ENCODE measurements around the gene CA6. TPM values are rescaled to one million over a fixed set of nuclear protein-coding genes. Genes with fewer than 3 reads are reported as not detected.
"Not testable (repeated sequence)": the region's sequence is repeated elsewhere in the genome, so short reads cannot be mapped to it uniquely, and the experiment has no call there.

Gene CA6
- total RNA-seq, 2 donors from 2014 or later: not detected

DNA sequence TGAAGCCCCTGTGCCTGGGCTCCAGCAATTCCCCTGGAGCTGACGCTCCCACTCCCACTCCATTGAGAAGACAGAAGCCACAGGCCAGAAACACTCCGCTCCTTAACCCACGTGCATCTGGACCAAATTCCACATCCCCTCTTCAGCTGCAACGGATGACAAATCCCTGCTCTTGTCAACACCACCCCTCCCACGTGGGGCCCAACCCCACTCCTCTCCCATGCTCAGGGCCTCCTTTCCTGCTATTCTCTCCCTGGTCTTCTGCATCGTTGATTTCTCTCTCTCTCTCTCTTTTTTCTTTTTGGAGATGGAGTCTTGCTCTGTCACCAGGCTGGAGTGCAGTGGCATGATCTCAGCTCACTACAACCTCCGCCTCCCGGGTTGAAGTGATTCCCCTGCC is 18.3 kb downstream of the CA6 start:
- peaks cover 4% of the 10 kb centered on the region for H3K27me3 Mint-ChIP-seq (ENCODE audit: insufficient read depth)
- no peak overlapping the region for H3K27ac Mint-ChIP-seq
- no peak for DNase-seq
- H3K9ac ChIP-seq (ENCODE audit: extremely low read depth, low read length, poor library complexity, severe bottlenecking): no peak overlapping the region
- no peaks in the 10 kb centered on the region for H3K9me3 ChIP-seq (ENCODE audit: control insufficient read depth, low read length)
- no peak overlapping the region for H3K27ac ChIP-seq (ENCODE audit: low read depth, low read length)
- 86 to 89% methylated on average over 6 to 8 of the region's 8 CpGs for WGBS, 2 experiments (ENCODE audit: insufficient coverage in 1 of 2, insufficient read length in 1 of 2)
- TF ChIP-seq, protein P1, sequence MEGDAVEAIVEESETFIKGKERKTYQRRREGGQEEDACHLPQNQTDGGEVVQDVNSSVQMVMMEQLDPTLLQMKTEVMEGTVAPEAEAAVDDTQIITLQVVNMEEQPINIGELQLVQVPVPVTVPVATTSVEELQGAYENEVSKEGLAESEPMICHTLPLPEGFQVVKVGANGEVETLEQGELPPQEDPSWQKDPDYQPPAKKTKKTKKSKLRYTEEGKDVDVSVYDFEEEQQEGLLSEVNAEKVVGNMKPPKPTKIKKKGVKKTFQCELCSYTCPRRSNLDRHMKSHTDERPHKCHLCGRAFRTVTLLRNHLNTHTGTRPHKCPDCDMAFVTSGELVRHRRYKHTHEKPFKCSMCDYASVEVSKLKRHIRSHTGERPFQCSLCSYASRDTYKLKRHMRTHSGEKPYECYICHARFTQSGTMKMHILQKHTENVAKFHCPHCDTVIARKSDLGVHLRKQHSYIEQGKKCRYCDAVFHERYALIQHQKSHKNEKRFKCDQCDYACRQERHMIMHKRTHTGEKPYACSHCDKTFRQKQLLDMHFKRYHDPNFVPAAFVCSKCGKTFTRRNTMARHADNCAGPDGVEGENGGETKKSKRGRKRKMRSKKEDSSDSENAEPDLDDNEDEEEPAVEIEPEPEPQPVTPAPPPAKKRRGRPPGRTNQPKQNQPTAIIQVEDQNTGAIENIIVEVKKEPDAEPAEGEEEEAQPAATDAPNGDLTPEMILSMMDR (conservative IDR thresholded peaks at IDR 0.05): no peak
- no peaks in the 10 kb centered on the region for H3K9me3 Mint-ChIP-seq
- peaks cover 12% of the 10 kb centered on the region for H3K4me1 Mint-ChIP-seq
- no peaks in the 10 kb centered on the region for H3K4me1 ChIP-seq (ENCODE audit: control insufficient read depth, insufficient read depth, low read length)
- no peaks in the 10 kb centered on the region for H3K36me3 ChIP-seq (ENCODE audit: control insufficient read depth, insufficient read depth, low read length)
- no peaks in the 10 kb centered on the region for H3K36me3 Mint-ChIP-seq (ENCODE audit: low read depth)
- no peak overlapping the region for H3K4me3 Mint-ChIP-seq
- H3K4me3 ChIP-seq (ENCODE audit: low read length): no peak overlapping the region
- no peaks in the 10 kb centered on the region for H3K27me3 ChIP-seq (ENCODE audit: control insufficient read depth, insufficient read depth, low read length, poor library complexity, severe bottlenecking)

DNA sequence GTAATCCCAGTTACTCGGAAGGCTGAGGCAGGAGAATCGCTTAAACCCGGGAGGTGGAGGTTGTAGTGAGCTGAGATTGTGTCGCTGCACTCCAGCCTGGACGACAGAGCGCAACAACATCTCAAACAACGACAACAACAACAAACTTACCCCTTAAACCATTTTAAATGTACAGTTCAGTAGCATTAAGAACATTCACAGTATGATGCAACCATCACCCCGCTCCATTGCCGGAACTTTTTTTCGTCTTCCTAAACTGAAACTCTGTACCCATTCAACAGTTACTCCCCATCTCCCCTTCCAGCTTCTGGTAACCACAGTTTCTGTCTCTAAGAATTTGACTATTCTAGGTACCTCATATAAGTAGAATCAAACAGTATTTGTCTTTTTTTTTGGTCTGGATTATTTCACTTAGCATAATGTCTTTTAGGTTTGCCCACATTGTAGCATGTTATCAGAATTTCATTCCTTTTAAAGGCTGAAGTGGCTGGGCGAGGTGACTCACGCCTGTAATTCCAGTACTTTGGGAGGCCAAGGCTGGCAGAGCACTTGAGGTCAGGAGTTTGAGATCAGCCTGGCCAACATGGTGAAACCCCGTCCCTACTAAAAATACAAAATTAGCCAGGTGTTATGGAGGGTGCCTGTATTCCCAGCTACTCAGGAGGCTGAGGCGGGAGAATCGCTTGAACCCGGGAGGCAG is 19.6 kb downstream of the CA6 start:
- Histone ChIP-seq H3K36me3 (ENCODE audit: control insufficient read depth, insufficient read depth, low read length) (no peaks in the 10 kb centered on the region), H3K4me3 (ENCODE audit: low read length) (no peak overlapping the region), H3K9me3 (ENCODE audit: control insufficient read depth, low read length) (no peaks in the 10 kb centered on the region), H3K4me1 (ENCODE audit: control insufficient read depth, insufficient read depth, low read length) (no peaks in the 10 kb centered on the region), H3K27ac (ENCODE audit: low read depth, low read length) (no peak overlapping the region), H3K9ac (ENCODE audit: extremely low read depth, low read length, poor library complexity, severe bottlenecking) (no peak overlapping the region), H3K27me3 (ENCODE audit: control insufficient read depth, insufficient read depth, low read length, poor library complexity, severe bottlenecking) (no peaks in the 10 kb centered on the region)
- 89 to 97% methylated on average over 5 to 16 of the region's 16 CpGs for WGBS, 2 experiments (ENCODE audit: insufficient coverage in 1 of 2, insufficient read length in 1 of 2)
- TF ChIP-seq, protein P1 (conservative IDR thresholded peaks at IDR 0.05): no peak
- DNase-seq: no peak
- Mint-ChIP-seq H3K9me3 (no peaks in the 10 kb centered on the region), H3K4me1 (peaks cover 12% of the 10 kb centered on the region), H3K27me3 (ENCODE audit: insufficient read depth) (peaks cover 3% of the 10 kb centered on the region), H3K27ac (no peak overlapping the region), H3K36me3 (ENCODE audit: low read depth) (no peaks in the 10 kb centered on the region), H3K4me3 (no peak overlapping the region)

DNA sequence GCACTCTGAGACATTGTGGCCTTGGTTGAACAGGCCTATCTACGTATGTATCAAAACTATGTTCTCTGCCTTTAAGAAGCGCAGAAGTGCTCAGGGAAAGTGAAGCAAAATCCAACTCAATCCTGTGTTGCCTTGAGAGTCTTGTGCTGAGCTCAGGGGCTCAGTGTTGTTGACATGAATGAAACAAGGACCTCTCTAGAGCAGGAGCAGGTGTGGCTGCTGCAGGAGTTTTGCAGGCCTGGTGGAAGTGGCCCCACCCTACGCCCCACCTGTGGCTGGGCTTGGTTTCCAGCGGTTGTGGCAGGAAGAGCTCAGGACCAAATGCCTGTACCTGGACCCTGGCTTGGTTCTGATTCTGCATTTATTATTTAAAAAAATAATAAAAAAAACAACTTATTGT is 20.9 kb downstream of the CA6 start:
- TF ChIP-seq, protein P1 (conservative IDR thresholded peaks at IDR 0.05): no peak
- Mint-ChIP-seq H3K36me3 (ENCODE audit: low read depth) (no peaks in the 10 kb centered on the region), H3K27ac (no peak overlapping the region), H3K4me1 (peaks cover 12% of the 10 kb centered on the region), H3K4me3 (no peak overlapping the region), H3K27me3 (ENCODE audit: insufficient read depth) (peaks cover 3% of the 10 kb centered on the region), H3K9me3 (no peaks in the 10 kb centered on the region)
- Histone ChIP-seq H3K36me3 (ENCODE audit: control insufficient read depth, insufficient read depth, low read length) (no peaks in the 10 kb centered on the region), H3K27me3 (ENCODE audit: control insufficient read depth, insufficient read depth, low read length, poor library complexity, severe bottlenecking) (no peaks in the 10 kb centered on the region), H3K9ac (ENCODE audit: extremely low read depth, low read length, poor library complexity, severe bottlenecking) (no peak overlapping the region), H3K4me3 (ENCODE audit: low read length) (no peak overlapping the region), H3K4me1 (ENCODE audit: control insufficient read depth, insufficient read depth, low read length) (no peaks in the 10 kb centered on the region), H3K27ac (ENCODE audit: low read depth, low read length) (no peak overlapping the region), H3K9me3 (ENCODE audit: control insufficient read depth, low read length) (no peaks in the 10 kb centered on the region)
- DNase-seq: no peak
- 94 to 96% methylated on average over 2 to 4 of the region's 4 CpGs for WGBS, 2 experiments (ENCODE audit: insufficient coverage in 1 of 2, insufficient read length in 1 of 2)

DNA sequence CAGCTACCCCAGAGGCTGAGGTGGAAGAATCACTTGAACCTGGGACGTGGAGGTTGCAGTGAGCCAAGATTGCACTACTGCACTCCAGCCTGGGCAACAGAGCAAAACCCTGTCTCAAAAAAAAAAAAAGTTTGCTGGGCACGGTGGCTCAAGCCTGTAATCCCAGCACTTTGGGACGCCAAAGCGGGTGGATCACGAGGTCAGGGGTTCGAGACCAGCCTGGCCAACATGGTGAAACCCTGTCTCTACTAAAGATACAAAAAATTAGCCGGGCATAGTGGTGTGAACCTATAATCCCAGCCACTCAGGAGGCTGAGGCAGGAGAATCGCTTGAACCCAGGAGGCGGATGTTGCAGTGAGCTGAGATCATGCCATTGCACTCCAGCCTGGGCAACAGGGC is 23.2 kb downstream of the CA6 start:
- 92 to 94% methylated on average over 8 to 9 of the region's 9 CpGs for WGBS, 2 experiments (ENCODE audit: insufficient coverage in 1 of 2, insufficient read length in 1 of 2)
- H3K36me3 ChIP-seq (ENCODE audit: control insufficient read depth, insufficient read depth, low read length); H3K27ac Mint-ChIP-seq; H3K27ac ChIP-seq (ENCODE audit: low read depth, low read length); H3K9ac ChIP-seq (ENCODE audit: extremely low read depth, low read length, poor library complexity, severe bottlenecking); DNase-seq; H3K4me3 Mint-ChIP-seq; H3K4me1 ChIP-seq (ENCODE audit: control insufficient read depth, insufficient read depth, low read length); H3K27me3 ChIP-seq (ENCODE audit: control insufficient read depth, insufficient read depth, low read length, poor library complexity, severe bottlenecking); H3K4me1 Mint-ChIP-seq; H3K36me3 Mint-ChIP-seq (ENCODE audit: low read depth); H3K9me3 ChIP-seq (ENCODE audit: control insufficient read depth, low read length); H3K4me3 ChIP-seq (ENCODE audit: low read length); H3K27me3 Mint-ChIP-seq (ENCODE audit: insufficient read depth); H3K9me3 Mint-ChIP-seq: not testable (repeated sequence)

All from endodermal cell (in vitro differentiated cells).